HepG2 (cell line): ENCODE data around the gene SYNDIG1. TPM values are rescaled to one million over a fixed set of nuclear protein-coding genes. Genes with fewer than 3 reads are reported as not detected.
A peak's percentile ranks its signal among the peaks of the same experiment; 100 is the strongest.

ENCODE experiments used
- ATAC-seq: fragments of 200-7000 bp; cut with Tn5 transposase; 3 replicates; pipeline ENCODE4 v1.9.1; 2020; ENCODE audit warnings: mild to moderate bottlenecking, moderate library complexity
- BruUV-seq: library from RNA; stranded (reverse); fragments of 400-500 nt; replicated peaks from 2 replicates; lab custom pipeline; 2021; lab: Mats Ljungman, UMichigan
- CTCF ChIA-PET: fragments of 300-600 bp; formaldehyde crosslinking; extraction: SDS; loops from one replicate; lab custom pipeline; 2021; ENCODE audit warnings: low total read pairs, inconsistent platforms, low intra/inter-chr PET ratio; lab: Yijun Ruan, JAX
- POLR2A ChIA-PET: fragments of 350-600 bp; sonication (Branson Sonifier 250); formaldehyde crosslinking; loops from one replicate; lab custom pipeline; 2020; ENCODE audit warnings: antibody characterized with exemption, inconsistent platforms; lab: Yijun Ruan, JAX
- DNase-seq: peaks from one replicate; pipeline ENCODE4 v3.0.0-alpha.2; 2015; ENCODE audit warnings: low spot score
- FAIRE-seq: peaks from 3 replicates; lab custom pipeline; 2011; peaks lifted over from hg19 to GRCh38; lab: Jason Lieb, UNC
- H2AFZ ChIP-seq: one replicate; pipeline ENCODE4 v1.6.1; 2011; ENCODE audit warnings: low read length, inconsistent platforms
- H3K27ac ChIP-seq: fragments of 300-600 bp; 3 replicates; pipeline ENCODE4 v1.8.0; 2011; ENCODE audit warnings: mixed run types, mild to moderate bottlenecking, mixed read lengths, low read length, inconsistent platforms; ENCODE audit not compliant: insufficient read depth; ENCODE audit errors: extremely low read length
- H3K27me3 ChIP-seq, 2 experiments: fragments of 200-600 bp in 1 of 2; 2 replicates in 1 of 2; 3 replicates in 1 of 2; pipeline versions ENCODE4 v1.6.0 to v1.8.0; 2011; ENCODE audit warnings: low read length in 2 of 2, mild to moderate bottlenecking in 2 of 2, moderate library complexity in 2 of 2, inconsistent platforms in 1 of 2; ENCODE audit not compliant: insufficient read depth in 2 of 2, control insufficient read depth in 1 of 2
- H3K36me3 ChIP-seq, 2 experiments: fragments of 200-600 bp in 1 of 2; replicated peaks in 1 of 2; 2 replicates in 1 of 2; 3 replicates in 1 of 2; pipeline versions ENCODE4 v1.5.1 to v1.8.0; 2011; ENCODE audit warnings: low read length in 2 of 2, inconsistent platforms in 1 of 2; ENCODE audit not compliant: insufficient read depth in 2 of 2, control insufficient read depth in 1 of 2
- H3K4me1 ChIP-seq: 2 replicates; pipeline ENCODE4 v1.5.1; 2012; ENCODE audit warnings: low read length, inconsistent platforms; ENCODE audit not compliant: insufficient read depth
- H3K4me2 ChIP-seq: 2 replicates; pipeline ENCODE4 v1.6.0; 2011; ENCODE audit warnings: low read depth, low read length, inconsistent platforms
- H3K4me3 ChIP-seq, 3 experiments: fragments of 200-600 bp in 1 of 3; sonication (generic), shearing (Covaris generic) in 1 of 3; replicated peaks in 1 of 3; 2 replicates each; pipeline ENCODE4 v1.5.1; 2011 to 2016; ENCODE audit warnings: low read length in 3 of 3, inconsistent platforms in 2 of 3, low read depth in 2 of 3, mild to moderate bottlenecking in 2 of 3, control low read depth in 1 of 3, mixed read lengths in 1 of 3; ENCODE audit not compliant: insufficient read depth in 1 of 3
- H3K79me2 ChIP-seq: one replicate; pipeline ENCODE4 v1.6.1; 2011; ENCODE audit warnings: low read length, inconsistent platforms; ENCODE audit not compliant: insufficient read depth
- H3K9ac ChIP-seq: 2 replicates; pipeline ENCODE4 v1.6.0; 2011; ENCODE audit warnings: mild to moderate bottlenecking, low read depth, low read length, inconsistent platforms; ENCODE audit not compliant: insufficient read depth
- H3K9me3 ChIP-seq: 2 replicates; pipeline ENCODE4 v1.5.1; 2012; ENCODE audit warnings: mild to moderate bottlenecking, low read length
- H4K20me1 ChIP-seq: 2 replicates; pipeline ENCODE4 v1.6.0; 2011; ENCODE audit warnings: inconsistent platforms, mild to moderate bottlenecking, low read length, moderate library complexity; ENCODE audit not compliant: insufficient read depth
- CCDC6 ChIP-seq: sonication (generic); formaldehyde crosslinking; IDR thresholded peaks from 2 replicates; pipeline ENCODE4 v1.8.1; 2022; ENCODE audit warnings: mild to moderate bottlenecking, missing genetic modification reagents, moderate library complexity
- ELK4 ChIP-seq: sonication (generic); formaldehyde crosslinking; IDR thresholded peaks from 2 replicates; pipeline ENCODE4 v1.9.0; 2021; ENCODE audit warnings: missing genetic modification reagents, borderline replicate concordance
- MAFK ChIP-seq, 2 experiments: IDR thresholded peaks in 1 of 2; conservative IDR thresholded peaks in 1 of 2; 2 replicates each; pipeline ENCODE4 v1.6.1; 2011; ENCODE audit warnings: improper control_type of control experiment in 2 of 2, low read length in 2 of 2
- MZF1 ChIP-seq: sonication (generic); formaldehyde crosslinking; IDR thresholded peaks from 2 replicates; pipeline ENCODE4 v1.8.1; 2023; ENCODE audit warnings: mild to moderate bottlenecking, missing genetic modification reagents, borderline replicate concordance
- NFKBIZ ChIP-seq: IDR thresholded peaks from 2 replicates; pipeline ENCODE4 v1.6.1; 2018; ENCODE audit warnings: missing genetic modification reagents, missing compliant biosample characterization
- NPAS2 ChIP-seq: sonication (generic); formaldehyde crosslinking; IDR thresholded peaks from 2 replicates; pipeline ENCODE4 v1.8.0; 2022; ENCODE audit warnings: mild to moderate bottlenecking, missing genetic modification reagents, borderline replicate concordance
- SIN3B ChIP-seq: fragments of 150-350 bp; IDR thresholded peaks from 2 replicates; pipeline ENCODE4 v1.6.1; 2014; ENCODE audit warnings: low read length
- TAF15 ChIP-seq: fragments of 200-400 bp; formaldehyde crosslinking; IDR thresholded peaks from one replicate; pipeline ENCODE4 v1.6.1; 2018; ENCODE audit warnings: mild to moderate bottlenecking, low read depth, low read length; ENCODE audit not compliant: poor library complexity, severe bottlenecking
- WIZ ChIP-seq: sonication (generic); formaldehyde crosslinking; IDR thresholded peaks from 2 replicates; pipeline ENCODE4 v1.5.1; 2020; ENCODE audit warnings: mild to moderate bottlenecking, missing genetic modification reagents
- ZIK1 ChIP-seq: sonication (generic); formaldehyde crosslinking; IDR thresholded peaks from 2 replicates; pipeline ENCODE4 v1.5.0; 2020; ENCODE audit warnings: mild to moderate bottlenecking, low read depth, missing genetic modification reagents, borderline replicate concordance
- ZNF652 ChIP-seq: IDR thresholded peaks from 2 replicates; pipeline ENCODE4 v1.6.1; 2016; ENCODE audit warnings: low read depth, borderline replicate concordance
- ZNF7 ChIP-seq: IDR thresholded peaks from 2 replicates; pipeline ENCODE4 v1.6.1; 2016; ENCODE audit warnings: missing biosample characterization, missing genetic modification reagents
- ZNF772 ChIP-seq: sonication (generic); formaldehyde crosslinking; IDR thresholded peaks from 2 replicates; pipeline ENCODE4 v1.5.0; 2020; ENCODE audit warnings: mild to moderate bottlenecking, missing genetic modification reagents
- WGBS: methylation state at CpG from one replicate; pipeline ENCODE4 v1.1.6; 2017; ENCODE audit warnings: low lambda C conversion rate; 5-methylcytosine and 5-hydroxymethylcytosine counted together
- in situ Hi-C: cut with HindIII; loops from 2 replicates; pipeline ENCODE4 v1.10.0; 2017; ENCODE audit warnings: low pct_unique_long_range_greater_than_20kb; ENCODE audit not compliant: extremely low pct_ligation_motif_present
- intact Hi-C: fragments of 100-400 bp; cut with micrococcal nuclease; formaldehyde crosslinking; loops from one replicate; pipeline ENCODE4 v1.10.0; 2022; ENCODE audit not compliant: unreplicated experiment
- polyA plus RNA-seq, 8 experiments: library from polyadenylated mRNA; depleted of rRNA in 3 of 8; stranded (reverse) in 7 of 8; unstranded in 1 of 8; fragments of >200 nt; fragmentation: Illumina TruSeq in 4 of 8; extraction: Trizol in 4 of 8; gene quantifications; 2 replicates each; pipeline versions ENCODE4 v1.2.1 to v1.2.3, GENCODE V29; 2011 to 2016; ENCODE audit warnings: low read depth in 4 of 8, missing spikeins in 1 of 8, mixed read lengths in 1 of 8; ENCODE audit not compliant: insufficient read depth in 1 of 8
- total RNA-seq, 5 experiments: library from RNA; depleted of rRNA; stranded (reverse); fragments of >200 nt; fragmentation: Illumina TruSeq; extraction: Trizol; gene quantifications; 2 replicates each; pipeline ENCODE4 v1.2.3, GENCODE V29; 2016; ENCODE audit warnings: low read depth in 1 of 5
- TF ChIP-seq, protein P1 (sequence below): sonication (generic); formaldehyde crosslinking; IDR thresholded peaks from 2 replicates; pipeline ENCODE4 v1.5.0; 2020; ENCODE audit warnings: mild to moderate bottlenecking, missing genetic modification reagents

SYNDIG1 gene
- total and polyA plus RNA-seq, 2 of the 13 experiments (the other 11 are each of a cell fraction or from before 2014, with no cell fraction given), result not detected

GRCh38 chr20:24692446-24693200, 223.2 kb downstream of the SYNDIG1 start (continued):
- TF ChIP-seq, protein P1, sequence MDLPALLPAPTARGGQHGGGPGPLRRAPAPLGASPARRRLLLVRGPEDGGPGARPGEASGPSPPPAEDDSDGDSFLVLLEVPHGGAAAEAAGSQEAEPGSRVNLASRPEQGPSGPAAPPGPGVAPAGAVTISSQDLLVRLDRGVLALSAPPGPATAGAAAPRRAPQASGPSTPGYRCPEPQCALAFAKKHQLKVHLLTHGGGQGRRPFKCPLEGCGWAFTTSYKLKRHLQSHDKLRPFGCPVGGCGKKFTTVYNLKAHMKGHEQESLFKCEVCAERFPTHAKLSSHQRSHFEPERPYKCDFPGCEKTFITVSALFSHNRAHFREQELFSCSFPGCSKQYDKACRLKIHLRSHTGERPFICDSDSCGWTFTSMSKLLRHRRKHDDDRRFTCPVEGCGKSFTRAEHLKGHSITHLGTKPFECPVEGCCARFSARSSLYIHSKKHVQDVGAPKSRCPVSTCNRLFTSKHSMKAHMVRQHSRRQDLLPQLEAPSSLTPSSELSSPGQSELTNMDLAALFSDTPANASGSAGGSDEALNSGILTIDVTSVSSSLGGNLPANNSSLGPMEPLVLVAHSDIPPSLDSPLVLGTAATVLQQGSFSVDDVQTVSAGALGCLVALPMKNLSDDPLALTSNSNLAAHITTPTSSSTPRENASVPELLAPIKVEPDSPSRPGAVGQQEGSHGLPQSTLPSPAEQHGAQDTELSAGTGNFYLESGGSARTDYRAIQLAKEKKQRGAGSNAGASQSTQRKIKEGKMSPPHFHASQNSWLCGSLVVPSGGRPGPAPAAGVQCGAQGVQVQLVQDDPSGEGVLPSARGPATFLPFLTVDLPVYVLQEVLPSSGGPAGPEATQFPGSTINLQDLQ (CRISPR knock-in tag), result no peak
- no peak for TF ChIP-seq NPAS2
- no peak for TF ChIP-seq ELK4 (CRISPR knock-in tag)

- WGBS, result 8% methylated on average over 9 of the region's 9 CpGs
- H4K20me1 ChIP-seq, result no peaks in the 10 kb centered on the region
- ChIA-PET POLR2A (no interaction called here), CTCF (no interaction called here)
- no peak overlapping the region for H2AFZ ChIP-seq
- in situ Hi-C loops (no loop called here), intact Hi-C loops (no loop called here)
- no peak overlapping the region for H3K4me2 ChIP-seq
- no peak overlapping the region for H3K9ac ChIP-seq
- H3K36me3 ChIP-seq, result no peaks in the 10 kb centered on the region
- no TSS peak for BruUV-seq
- H3K4me1 ChIP-seq, result no peaks in the 10 kb centered on the region
- H3K79me2 ChIP-seq, result no peaks in the 10 kb centered on the region
- no peak overlapping the region for H3K4me3 ChIP-seq
- peak; percentile 17; the same call in 2 of the 3 replicates for ATAC-seq
- peaks cover 12 to 62% of the 10 kb centered on the region in 2 experiments; a peak in 3 of 5 replicates for H3K27me3 ChIP-seq
- H3K9me3 ChIP-seq, result no peaks in the 10 kb centered on the region
- DNase-seq, result no peak
- H3K27ac ChIP-seq, result no peak overlapping the region
- no peak for FAIRE-seq
- TF ChIP-seq ZIK1 (CRISPR knock-in tag), result no peak
- TF ChIP-seq ZNF652 (CRISPR knock-in tag), result no peak
- TF ChIP-seq NFKBIZ (CRISPR knock-in tag), result no peak
- TF ChIP-seq MZF1 (CRISPR knock-in tag), result no peak
- TF ChIP-seq ZNF7 (CRISPR knock-in tag), result no peak
- no peak for TF ChIP-seq MAFK (conservative IDR thresholded peaks at IDR 0.05 in 1 of 2, IDR thresholded peaks at IDR 0.05 in 1 of 2; ENCODE audit: low read length in 2 of 2)
- no peak for TF ChIP-seq ZNF772 (CRISPR knock-in tag)
- TF ChIP-seq SIN3B, result no peak
- TF ChIP-seq, protein P1 (CRISPR knock-in tag), result no peak
- TF ChIP-seq CCDC6 (CRISPR knock-in tag), result no peak
- TF ChIP-seq TAF15, result no peak
- TF ChIP-seq WIZ (CRISPR knock-in tag), result no peak
Observed at GRCh38 chr20:24693466-24694156, 224.2 kb downstream of the SYNDIG1 start.
